HS-27A (cell line): ENCODE results near the gene EPX.

Experiments used
- DNase-seq: peaks from one replicate; pipeline ENCODE4 v3.0.0-alpha.2; 2012; ENCODE audit warnings: low read depth, missing footprints

The EPX gene

GRCh38 chr17:58229384-58229783 lies 36.9 kb downstream of the EPX start:
- no peak for DNase-seq

GRCh38 chr17:58229881-58230280 lies 37.4 kb downstream of the EPX start:
- DNase-seq: no peak

- no peak for DNase-seq
Observed at GRCh38 chr17:58231641-58232040, 39.1 kb downstream of the EPX start.

GRCh38 chr17:58232707-58233156 lies 40.2 kb downstream of the EPX start:
- no peak for DNase-seq

GRCh38 chr17:58233543-58233942 lies 41.0 kb downstream of the EPX start:
- no peak for DNase-seq

- no peak for DNase-seq
Observed at GRCh38 chr17:58234512-58234911, 42.0 kb downstream of the EPX start.

- DNase-seq: no peak
Observed at GRCh38 chr17:58235821-58236220, 43.3 kb downstream of the EPX start.

GRCh38 chr17:58236394-58236793 lies 43.9 kb downstream of the EPX start:
- no peak for DNase-seq

- no peak for DNase-seq
Observed at GRCh38 chr17:58238147-58238634, 45.7 kb downstream of the EPX start, which contains the start of gene LPO. Gene LPO (plus strand): TSS chr17:58238584. CDS start chr17:58242980, 4,396 bp downstream.

GRCh38 chr17:58239987-58240386 lies 47.5 kb downstream of the EPX start:
- no peak for DNase-seq

- no peak for DNase-seq
Observed at GRCh38 chr17:58242171-58242784, 49.8 kb downstream of the EPX start.

GRCh38 chr17:58244963-58245362 lies 52.4 kb downstream of the EPX start:
- no peak for DNase-seq

GRCh38 chr17:58245428-58246103 lies 53.0 kb downstream of the EPX start:
- DNase-seq: no peak

- DNase-seq: no peak
Observed at GRCh38 chr17:58246104-58246740, 53.7 kb downstream of the EPX start.

GRCh38 chr17:58246781-58247180 lies 54.3 kb downstream of the EPX start:
- DNase-seq: no peak

- DNase-seq: no peak
Observed at GRCh38 chr17:58247511-58248363, 55.2 kb downstream of the EPX start.

- DNase-seq: no peak
Observed at GRCh38 chr17:58248955-58249269, 56.4 kb downstream of the EPX start.

- peak; percentile 24 for DNase-seq
Observed at GRCh38 chr17:58249270-58250133, 57.0 kb downstream of the EPX start.

GRCh38 chr17:58250344-58251011 lies 58.0 kb downstream of the EPX start:
- no peak for DNase-seq

GRCh38 chr17:58252141-58252540 lies 59.6 kb downstream of the EPX start:
- no peak for DNase-seq

GRCh38 chr17:58253082-58253481 lies 60.6 kb downstream of the EPX start:
- no peak for DNase-seq
